Duodenal mucosa (tissue), 2 donors: Measurements from ENCODE around the gene STBD1.
"Not testable (repeated sequence)": the region's sequence is repeated elsewhere in the genome, so short reads cannot be mapped to it uniquely, and the experiment has no call there.

Experiments
- H3K27ac ChIP-seq: one replicate; pipeline ENCODE4 v1.7.0; 2013; ENCODE audit warnings: low read depth, low read length
- H3K27me3 ChIP-seq, 2 donors: one replicate each; pipeline ENCODE4 v1.7.0; 2013; ENCODE audit warnings: low read length in 2 of 2, control low read depth in 1 of 2; ENCODE audit not compliant: insufficient read depth in 2 of 2, control insufficient read depth in 1 of 2
- H3K36me3 ChIP-seq, 2 donors: one replicate each; pipeline ENCODE4 v1.7.0; 2013; ENCODE audit warnings: low read length in 2 of 2, control low read depth in 1 of 2; ENCODE audit not compliant: insufficient read depth in 2 of 2, control insufficient read depth in 1 of 2
- H3K4me1 ChIP-seq, 2 donors: one replicate each; pipeline ENCODE4 v1.7.0; 2013; ENCODE audit warnings: low read length in 2 of 2, control low read depth in 1 of 2; ENCODE audit not compliant: insufficient read depth in 2 of 2, control insufficient read depth in 1 of 2
- H3K4me3 ChIP-seq, 2 donors: one replicate each; pipeline ENCODE4 v1.7.0; 2013; ENCODE audit warnings: low read length in 2 of 2, low read depth in 1 of 2
- H3K9ac ChIP-seq, 2 donors: one replicate each; pipeline ENCODE4 v1.7.0; 2013; ENCODE audit warnings: low read length in 2 of 2, low read depth in 1 of 2
- H3K9me3 ChIP-seq, 2 donors: one replicate each; pipeline ENCODE4 v1.7.0; 2013; ENCODE audit warnings: low read length in 2 of 2, control low read depth in 1 of 2; ENCODE audit not compliant: control insufficient read depth in 1 of 2

Gene STBD1

DNA sequence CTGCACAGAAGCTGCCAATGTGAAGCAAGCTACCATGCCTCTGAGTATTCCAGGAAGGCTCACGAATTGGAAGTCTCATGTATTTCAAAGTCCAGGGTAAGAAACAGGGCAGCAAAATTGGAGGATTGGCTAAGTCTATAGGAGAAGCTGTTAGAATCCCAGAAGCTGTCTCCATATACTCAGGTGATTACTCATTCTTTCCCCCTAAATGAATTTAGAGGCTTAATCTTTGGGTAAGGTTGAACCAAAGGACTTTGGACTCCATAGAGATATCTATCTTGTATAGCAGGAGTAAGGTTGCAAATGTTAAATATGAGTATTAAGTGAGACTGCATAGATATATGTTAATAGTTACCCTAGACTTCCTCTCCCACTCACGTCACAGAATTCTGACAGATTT is 36.3 kb downstream of the STBD1 start:
- H3K9me3 ChIP-seq: no peaks in the 10 kb centered on the region
- H3K36me3 ChIP-seq: no peaks in the 10 kb centered on the region
- no peak overlapping the region for H3K27ac ChIP-seq
- no peaks in the 10 kb centered on the region for H3K27me3 ChIP-seq
- H3K9ac ChIP-seq: no peak overlapping the region
- peaks cover 0 to 5% of the 10 kb centered on the region in 2 donors for H3K4me1 ChIP-seq
- no peak overlapping the region for H3K4me3 ChIP-seq

DNA sequence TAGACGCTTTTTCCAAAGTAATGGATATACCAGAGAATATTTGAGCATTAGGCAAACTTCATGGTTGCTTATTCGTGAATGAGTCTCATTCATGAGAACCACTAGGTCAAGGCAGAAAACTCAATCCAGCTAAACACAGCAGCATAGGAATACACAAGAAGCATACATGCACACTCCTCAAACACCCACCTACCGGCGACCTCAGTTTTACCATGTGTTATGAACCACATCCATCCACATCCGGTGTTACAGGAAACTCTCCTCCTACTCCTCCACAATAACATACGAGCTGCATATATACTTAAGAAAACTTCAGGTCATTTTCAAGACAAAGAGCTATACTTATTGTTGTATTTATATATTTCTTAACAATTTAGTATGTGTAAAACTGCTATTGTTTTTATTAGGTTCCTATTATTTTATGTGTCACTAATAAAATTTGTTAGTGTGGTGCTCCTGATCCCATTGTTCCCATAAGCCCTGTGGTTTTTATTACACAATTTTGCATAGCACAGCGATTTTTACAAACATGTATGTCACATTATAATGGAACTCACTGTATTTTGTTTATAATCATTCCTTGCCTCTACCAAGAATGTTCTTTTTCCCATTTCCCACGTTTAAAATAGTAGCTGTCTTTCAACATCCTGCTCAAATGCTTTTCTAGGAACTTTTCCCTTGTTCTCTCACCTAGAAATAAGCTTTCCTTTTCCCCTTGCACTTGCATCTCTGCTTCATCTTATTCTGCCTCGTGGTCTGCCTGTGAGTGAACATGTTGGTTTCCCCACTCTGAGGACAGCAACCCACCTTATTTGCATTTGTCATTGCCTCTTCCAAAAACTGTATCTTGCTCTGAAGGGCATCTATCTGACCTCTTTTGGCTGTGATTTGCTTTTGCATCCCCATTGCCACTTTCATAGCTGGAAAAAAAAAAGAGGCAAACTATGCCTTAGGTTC is 48.3 kb downstream of the STBD1 start:
- Histone ChIP-seq H3K27me3 (no peaks in the 10 kb centered on the region), H3K4me3 (no peak overlapping the region), H3K4me1 (no peaks in the 10 kb centered on the region), H3K36me3 (no peaks in the 10 kb centered on the region), H3K9ac (no peak overlapping the region), H3K27ac (no peak overlapping the region), H3K9me3 (no peaks in the 10 kb centered on the region)

DNA sequence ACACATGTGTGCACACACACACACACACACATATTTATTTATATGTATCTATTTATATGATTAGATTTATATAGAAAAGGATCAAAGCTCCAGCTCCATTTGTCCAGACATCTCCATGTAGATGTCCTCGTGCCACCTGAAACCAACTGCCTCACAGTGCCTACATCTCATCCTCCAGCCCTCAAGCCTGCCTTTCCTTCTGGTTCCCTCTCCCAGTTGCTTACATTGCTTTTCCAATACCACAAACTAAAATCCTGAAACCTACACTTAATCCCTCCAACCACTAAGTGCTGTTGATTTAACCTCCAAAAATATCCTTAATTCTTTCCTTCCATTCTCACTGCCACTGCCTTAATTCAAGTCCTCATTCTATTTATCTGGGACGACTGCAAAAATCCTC is 51.4 kb downstream of the STBD1 start:
- Histone ChIP-seq H3K4me3 (no peak overlapping the region), H3K27me3 (no peaks in the 10 kb centered on the region), H3K9ac (no peak overlapping the region), H3K27ac (no peak overlapping the region), H3K4me1 (no peaks in the 10 kb centered on the region), H3K9me3 (peaks cover 0 to 2% of the 10 kb centered on the region in 2 donors), H3K36me3 (no peaks in the 10 kb centered on the region)

DNA sequence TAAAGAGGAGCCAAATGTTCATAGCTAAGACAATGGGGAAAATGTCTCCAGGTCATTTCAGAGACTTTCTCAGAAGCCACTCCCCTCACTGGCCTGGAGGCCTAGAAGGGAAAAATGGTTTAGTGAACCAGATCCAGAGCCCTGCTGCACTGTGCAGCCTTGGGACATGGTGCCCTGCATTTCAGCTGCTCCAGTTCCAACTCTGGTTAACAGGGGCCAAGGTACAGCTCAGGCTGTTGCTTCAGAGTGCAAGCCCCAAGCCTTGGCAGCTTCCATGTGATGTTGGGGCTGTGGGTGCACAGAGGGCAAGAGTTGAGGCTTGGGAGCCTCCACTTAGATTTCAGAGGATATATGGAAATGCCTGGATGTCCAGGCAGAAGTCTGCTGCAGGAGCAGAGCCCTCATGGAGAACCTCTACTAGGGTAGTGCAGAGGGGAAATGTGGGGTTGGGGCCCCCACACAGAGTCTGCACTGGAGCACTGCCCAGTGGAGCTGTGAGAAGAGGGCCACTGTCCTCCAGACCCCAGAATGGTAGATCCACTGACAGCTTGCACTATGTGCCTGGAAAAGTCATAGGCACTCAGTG is 53.4 kb downstream of the STBD1 start:
- not testable (repeated sequence) for H3K36me3 ChIP-seq, H3K9ac ChIP-seq, H3K27ac ChIP-seq, H3K4me1 ChIP-seq, H3K27me3 ChIP-seq, H3K9me3 ChIP-seq, H3K4me3 ChIP-seq
